PC-3 (cell line): ENCODE data around the gene ROR1. TPM values are rescaled to one million over a fixed set of nuclear protein-coding genes. Genes with fewer than 3 reads are reported as not detected.
A peak's percentile ranks its signal among the peaks of the same experiment; 100 is the strongest.

ENCODE experiments used
- ATAC-seq: fragments of 200-7000 bp; cut with Tn5 transposase; 2 replicates; pipeline ENCODE4 v1.9.1; 2020; ENCODE audit warnings: mild to moderate bottlenecking, moderate library complexity
- BruUV-seq: library from RNA; stranded (reverse); fragments of 400-500 nt; replicated peaks from 2 replicates; lab custom pipeline; 2021; lab: Mats Ljungman, UMichigan
- CTCF ChIA-PET: fragments of 300-600 bp; sonication (Branson Sonifier 250); formaldehyde crosslinking; loops from one replicate; lab custom pipeline; 2022; ENCODE audit warnings: antibody characterized with exemption; lab: Charles Lee
- POLR2A ChIA-PET: fragments of 300-600 bp; sonication (Branson Sonifier 250); formaldehyde crosslinking; loops from one replicate; lab custom pipeline; 2022; ENCODE audit warnings: antibody characterized with exemption; ENCODE audit not compliant: unreplicated experiment; lab: Charles Lee
- DNase-seq: peaks from one replicate; pipeline ENCODE4 v3.0.0-alpha.2; 2015
- H2AFZ ChIP-seq: fragments of 300-600 bp; sonication (generic); 2 replicates; pipeline ENCODE4 v1.6.0; 2016; ENCODE audit warnings: antibody characterized with exemption, low read length
- H3F3A ChIP-seq: fragments of 300-600 bp; sonication (generic); one replicate; pipeline ENCODE4 v1.6.0; 2017; ENCODE audit warnings: antibody characterized with exemption, low read length, control low read depth, mild to moderate bottlenecking; ENCODE audit not compliant: unreplicated experiment
- H3K27ac ChIP-seq: fragments of 300-600 bp; sonication (generic); 2 replicates; pipeline ENCODE4 v1.5.1; 2016; ENCODE audit warnings: mild to moderate bottlenecking, low read length
- H3K27me3 ChIP-seq: fragments of 300-600 bp; sonication (generic); 2 replicates; pipeline ENCODE4 v1.6.1; 2016; ENCODE audit warnings: low read length, mixed read lengths
- H3K36me3 ChIP-seq: fragments of 300-600 bp; sonication (generic); 2 replicates; pipeline ENCODE4 v1.6.1; 2016; ENCODE audit warnings: low read depth, mixed run types, low read length, mixed read lengths
- H3K4me1 ChIP-seq: fragments of 300-600 bp; sonication (generic); 2 replicates; pipeline ENCODE4 v1.5.1; 2016; ENCODE audit warnings: low read length; ENCODE audit not compliant: insufficient read depth
- H3K4me2 ChIP-seq: fragments of 300-600 bp; sonication (generic); 2 replicates; pipeline ENCODE4 v1.6.0; 2016; ENCODE audit warnings: low read length
- H3K4me3 ChIP-seq: fragments of 300-600 bp; sonication (generic); 2 replicates; pipeline ENCODE4 v1.5.1; 2016; ENCODE audit warnings: mild to moderate bottlenecking, low read length, mixed read lengths
- H3K79me2 ChIP-seq: fragments of 300-600 bp; sonication (generic); 2 replicates; pipeline ENCODE4 v1.6.1; 2017; ENCODE audit warnings: low read length, mixed read lengths
- H3K9ac ChIP-seq: fragments of 300-600 bp; sonication (generic); 2 replicates; pipeline ENCODE4 v1.6.0; 2016; ENCODE audit warnings: mild to moderate bottlenecking, low read length
- H3K9me2 ChIP-seq: fragments of 300-600 bp; sonication (generic); replicated peaks from 2 replicates; pipeline ENCODE4 v1.6.1; 2016; ENCODE audit warnings: mixed run types, low read length, mixed read lengths
- H3K9me3 ChIP-seq: fragments of 300-600 bp; sonication (generic); 2 replicates; pipeline ENCODE4 v1.6.1; 2016; ENCODE audit warnings: low read length, mixed read lengths
- H4K20me1 ChIP-seq: fragments of 300-600 bp; sonication (generic); 2 replicates; pipeline ENCODE4 v1.6.1; 2016; ENCODE audit warnings: low read length, mixed read lengths
- EZH2 ChIP-seq: fragments of 300-600 bp; sonication (generic); IDR thresholded peaks from one replicate; pipeline ENCODE4 v1.6.1; 2017; ENCODE audit warnings: antibody characterized with exemption, mild to moderate bottlenecking, low read length; ENCODE audit not compliant: unreplicated experiment
- EZH2phosphoT487 ChIP-seq: fragments of 300-600 bp; sonication (generic); IDR thresholded peaks from 2 replicates; pipeline ENCODE4 v1.6.1; 2018; ENCODE audit warnings: mild to moderate bottlenecking, antibody characterized with exemption, low read length, borderline replicate concordance
- intact Hi-C: fragments of 100-400 bp; cut with micrococcal nuclease; formaldehyde crosslinking; loops from 2 replicates; pipeline ENCODE4 v1.9.0; 2023
- total RNA-seq: library from RNA; depleted of rRNA; stranded (reverse); fragments of >200 nt; gene quantifications from 2 replicates; pipeline ENCODE4 v1.2.3, GENCODE V29; 2014
- TF ChIP-seq, protein P1 (sequence below): fragments of 300-600 bp; sonication (generic); conservative IDR thresholded peaks from 2 replicates; pipeline ENCODE4 v1.5.1; 2017; ENCODE audit warnings: antibody characterized with exemption, low read depth, mild to moderate bottlenecking, low read length

The ROR1 gene
- total RNA-seq, 1 experiment from 2014 or later = 16.5 TPM

DNA sequence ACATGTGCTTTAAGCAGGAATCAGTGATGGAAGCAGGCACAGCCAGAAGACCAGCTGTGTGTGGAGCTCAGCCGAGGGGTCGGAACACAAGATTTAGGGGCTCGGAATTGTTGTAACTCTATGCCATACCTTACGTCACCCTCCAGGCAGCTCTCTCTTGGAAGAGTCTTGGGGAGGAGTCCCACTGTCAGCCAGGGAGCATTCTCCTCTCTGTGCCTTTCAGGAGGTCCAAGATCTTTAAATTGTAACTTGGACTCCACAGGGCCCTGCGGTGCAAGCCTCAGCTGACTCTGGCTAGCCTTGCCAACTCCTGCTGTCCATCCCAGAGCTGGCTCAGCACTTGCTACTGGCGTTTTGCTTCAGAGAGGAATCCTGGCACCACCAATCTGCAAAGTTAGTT, 26.4 kb upstream of the ROR1 start:
- Histone ChIP-seq H3K9me2 (no peaks in the 10 kb centered on the region), H3K9me3 (no peaks in the 10 kb centered on the region), H3K9ac (peak overlapping the region; percentile 84), H3K36me3 (no peaks in the 10 kb centered on the region), H3K4me1 (peaks cover 25% of the 10 kb centered on the region), H4K20me1 (no peaks in the 10 kb centered on the region), H3K27me3 (no peaks in the 10 kb centered on the region), H2AFZ (no peak overlapping the region), H3K4me2 (no peak overlapping the region), H3K4me3 (no peak overlapping the region), H3K27ac (peak overlapping the region; percentile 100), H3F3A (no peaks in the 10 kb centered on the region), H3K79me2 (no peaks in the 10 kb centered on the region)
- ChIA-PET CTCF (no interaction called here), POLR2A (no interaction called here)
- intact Hi-C loops = no loop called here
- TF ChIP-seq EZH2 (no peak), EZH2phosphoT487 (no peak)
- TF ChIP-seq, protein P1, sequence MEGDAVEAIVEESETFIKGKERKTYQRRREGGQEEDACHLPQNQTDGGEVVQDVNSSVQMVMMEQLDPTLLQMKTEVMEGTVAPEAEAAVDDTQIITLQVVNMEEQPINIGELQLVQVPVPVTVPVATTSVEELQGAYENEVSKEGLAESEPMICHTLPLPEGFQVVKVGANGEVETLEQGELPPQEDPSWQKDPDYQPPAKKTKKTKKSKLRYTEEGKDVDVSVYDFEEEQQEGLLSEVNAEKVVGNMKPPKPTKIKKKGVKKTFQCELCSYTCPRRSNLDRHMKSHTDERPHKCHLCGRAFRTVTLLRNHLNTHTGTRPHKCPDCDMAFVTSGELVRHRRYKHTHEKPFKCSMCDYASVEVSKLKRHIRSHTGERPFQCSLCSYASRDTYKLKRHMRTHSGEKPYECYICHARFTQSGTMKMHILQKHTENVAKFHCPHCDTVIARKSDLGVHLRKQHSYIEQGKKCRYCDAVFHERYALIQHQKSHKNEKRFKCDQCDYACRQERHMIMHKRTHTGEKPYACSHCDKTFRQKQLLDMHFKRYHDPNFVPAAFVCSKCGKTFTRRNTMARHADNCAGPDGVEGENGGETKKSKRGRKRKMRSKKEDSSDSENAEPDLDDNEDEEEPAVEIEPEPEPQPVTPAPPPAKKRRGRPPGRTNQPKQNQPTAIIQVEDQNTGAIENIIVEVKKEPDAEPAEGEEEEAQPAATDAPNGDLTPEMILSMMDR = no peak
- no TSS peak for BruUV-seq
- DNase-seq (no peak), ATAC-seq (no peak)

DNA sequence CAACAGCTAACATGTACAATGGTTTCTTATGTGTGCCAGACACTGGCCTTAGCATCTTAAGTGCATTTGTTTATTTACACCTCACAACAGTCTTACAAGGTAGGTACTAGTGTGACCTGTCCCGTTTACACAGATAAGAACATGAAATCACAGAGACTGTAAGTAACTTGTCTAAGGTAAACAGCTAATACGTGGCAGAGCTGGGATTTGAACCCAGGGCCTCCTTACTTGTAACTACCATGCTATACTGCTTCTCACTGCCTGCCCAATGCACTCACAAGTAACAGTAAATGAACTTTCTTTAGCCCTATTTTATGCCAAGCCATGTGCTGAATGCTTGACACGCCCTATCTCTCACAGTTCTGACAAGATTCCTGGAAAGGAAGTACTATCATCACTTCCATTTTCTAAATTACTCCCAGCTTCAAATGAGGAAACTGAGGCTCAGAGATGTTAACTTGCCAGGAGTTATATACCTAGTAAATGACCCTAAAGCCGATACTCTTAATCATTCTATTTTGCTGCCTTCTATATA, 25.7 kb upstream of the ROR1 start:
- CTCF ChIA-PET = no interaction called here
- H3K4me3 ChIP-seq = no peak overlapping the region
- ATAC-seq (no peak), DNase-seq (no peak)
- no peaks in the 10 kb centered on the region for H4K20me1 ChIP-seq
- H3K27ac ChIP-seq = peak overlapping the region; percentile 100
- no peaks in the 10 kb centered on the region for H3K36me3 ChIP-seq
- no TSS peak for BruUV-seq
- POLR2A ChIA-PET = no interaction called here
- no peaks in the 10 kb centered on the region for H3K27me3 ChIP-seq
- TF ChIP-seq, protein P1 = no peak
- TF ChIP-seq EZH2 = no peak
- no peak for TF ChIP-seq EZH2phosphoT487
- no peaks in the 10 kb centered on the region for H3F3A ChIP-seq
- H3K9me3 ChIP-seq = no peaks in the 10 kb centered on the region
- H2AFZ ChIP-seq = no peak overlapping the region
- peaks cover 25% of the 10 kb centered on the region for H3K4me1 ChIP-seq
- H3K79me2 ChIP-seq = no peaks in the 10 kb centered on the region
- no peaks in the 10 kb centered on the region for H3K9me2 ChIP-seq
- H3K9ac ChIP-seq = peak overlapping the region; percentile 84; the same call in 1 of the 2 replicates
- no peak overlapping the region for H3K4me2 ChIP-seq
- intact Hi-C loops = no loop called here

DNA sequence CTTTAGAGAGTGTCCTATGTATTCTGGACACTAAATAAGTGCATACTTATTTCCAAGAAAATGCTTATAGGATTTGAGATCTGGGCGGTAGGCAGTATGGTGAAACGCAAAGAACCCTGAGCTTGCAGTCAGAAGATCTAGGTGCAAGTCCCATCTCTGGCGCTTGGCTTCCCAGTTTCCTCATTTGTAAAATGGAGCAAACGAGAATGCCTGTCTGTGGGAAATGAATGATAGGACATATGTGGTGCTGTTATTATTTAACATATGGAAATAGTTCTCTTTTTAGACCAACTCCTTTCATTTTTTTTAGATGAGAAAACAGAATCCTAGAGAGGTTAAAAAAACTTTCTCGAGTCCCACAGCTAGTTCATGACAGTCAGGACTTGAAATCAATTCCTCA, 25.2 kb upstream of the ROR1 start:
- TF ChIP-seq, protein P1 = no peak
- TF ChIP-seq EZH2 = no peak
- TF ChIP-seq EZH2phosphoT487 = no peak
- Histone ChIP-seq H3K4me3 (no peak overlapping the region), H3K27me3 (no peaks in the 10 kb centered on the region), H3K4me1 (peaks cover 25% of the 10 kb centered on the region), H3F3A (no peaks in the 10 kb centered on the region), H3K9me2 (no peaks in the 10 kb centered on the region), H3K27ac (no peak overlapping the region), H3K79me2 (no peaks in the 10 kb centered on the region), H3K9ac (no peak overlapping the region), H3K36me3 (no peaks in the 10 kb centered on the region), H2AFZ (no peak overlapping the region), H3K4me2 (no peak overlapping the region), H3K9me3 (no peaks in the 10 kb centered on the region), H4K20me1 (no peaks in the 10 kb centered on the region)
- POLR2A ChIA-PET = no interaction called here
- CTCF ChIA-PET = no interaction called here
- DNase-seq (no peak), ATAC-seq (no peak)
- intact Hi-C loops = no loop called here
- BruUV-seq = no TSS peak
